Left colon (tissue), 2 donors: Measurements from ENCODE around the gene RPS6KA4. TPM values are rescaled to one million over a fixed set of nuclear protein-coding genes. Genes with fewer than 3 reads are reported as not detected.
"Not testable (repeated sequence)": the region's sequence is repeated elsewhere in the genome, so short reads cannot be mapped to it uniquely, and the experiment has no call there.

Source experiments
- ATAC-seq: fragments of 200-7000 bp; cut with Tn5 transposase; one replicate; pipeline ENCODE4 v1.9.1; 2020; ENCODE audit warnings: mild to moderate bottlenecking, moderate library complexity
- DNase-seq, 2 donors: peaks; one replicate each; pipeline ENCODE4 v3.0.0-alpha.2; 2020
- intact Hi-C, 2 donors: fragments of 100-400 bp; cut with DNase I in 1 of 2; cut with micrococcal nuclease in 1 of 2; formaldehyde crosslinking; loops; one replicate each; pipeline versions ENCODE4 v1.11.2 to v1.14.0; 2022; cut with DNase I, micrococcal nuclease
- microRNA-seq, 2 donors: library from miRNA; unstranded; fragments of <30 nt; microRNA quantifications; one replicate each; pipeline versions ENCODE4 v1.1.0 to v1.2.0, GENCODE V29; 2020
- total RNA-seq, 2 donors: library from RNA; stranded (reverse); fragmentation: NEBNext Ultra II Directional; extraction: Animal tissue kit (Norgen Biotek cat#: 25700); gene quantifications; one replicate each; pipeline ENCODE4 v1.2.1, GENCODE V29; 2021
- donor health status: DM: no; HTN: no; CAD: no.
- donor health status: DM: yes; HTN: yes; CAD: no.

The RPS6KA4 gene
- total RNA-seq, 2 donors from 2014 or later: 30.4 to 42.6 TPM

GRCh38 chr11:64401775-64402174 lies 42.8 kb downstream of the RPS6KA4 start:
- DNase-seq (no peak), ATAC-seq (no peak)
- intact Hi-C loops: no loop called here

GRCh38 chr11:64403106-64403505 lies 44.1 kb downstream of the RPS6KA4 start:
- intact Hi-C loops: no loop called here
- ATAC-seq: no peak
- DNase-seq: no peak

- DNase-seq (peak; percentile 28 to 30), ATAC-seq (no peak)
- intact Hi-C loops: no loop called here
Observed at GRCh38 chr11:64406221-64406946, 47.4 kb downstream of the RPS6KA4 start.

- ATAC-seq: no peak
- intact Hi-C loops: no loop called here
Observed at GRCh38 chr11:64407221-64407620, 48.3 kb downstream of the RPS6KA4 start.

GRCh38 chr11:64407630-64408029 lies 48.7 kb downstream of the RPS6KA4 start:
- ATAC-seq: no peak
- DNase-seq: no peak
- intact Hi-C loops: no loop called here

More at GRCh38 chr11:64407221-64407620, 48.3 kb downstream of the RPS6KA4 start:
- no peak for DNase-seq

- intact Hi-C loops: no loop called here
- DNase-seq (no peak), ATAC-seq (no peak)
Observed at GRCh38 chr11:64409278-64409677, 50.3 kb downstream of the RPS6KA4 start.

- peak; percentile 40 to 43 for DNase-seq
- intact Hi-C loops: no loop called here
- ATAC-seq: no peak
Observed at GRCh38 chr11:64409707-64410403, 50.9 kb downstream of the RPS6KA4 start.

GRCh38 chr11:64410404-64410734 lies 51.4 kb downstream of the RPS6KA4 start:
- ATAC-seq (no peak), DNase-seq (no peak)
- intact Hi-C loops: no loop called here

- intact Hi-C loops: no loop called here
- ATAC-seq (no peak), DNase-seq (no peak)
Observed at GRCh38 chr11:64413417-64413816, 54.5 kb downstream of the RPS6KA4 start.

GRCh38 chr11:64415286-64415685 lies 56.3 kb downstream of the RPS6KA4 start:
- ATAC-seq: no peak
- intact Hi-C loops: no loop called here
- no peak for DNase-seq

- intact Hi-C loops: no loop called here
- ATAC-seq (no peak), DNase-seq (no peak)
Observed at GRCh38 chr11:64415996-64416728, 57.2 kb downstream of the RPS6KA4 start.

GRCh38 chr11:64418233-64418632 lies 59.3 kb downstream of the RPS6KA4 start:
- DNase-seq, ATAC-seq, intact Hi-C loops: not testable (repeated sequence)

- DNase-seq (no peak), ATAC-seq (no peak)
- intact Hi-C loops: no loop called here
Observed at GRCh38 chr11:64419257-64419790, 60.4 kb downstream of the RPS6KA4 start.

- ATAC-seq: no peak
- intact Hi-C loops: no loop called here
- DNase-seq: no peak
Observed at GRCh38 chr11:64419818-64420485, 61.0 kb downstream of the RPS6KA4 start.

Small RNA genes within 50 kb of the gene (microRNA-seq; reads per million reads assigned to microRNA genes)
- gene MIR1237 (4.3 to 6.8 reads per million in 2 donors), gene MIR7155 (0 to 1.4 reads per million in 2 donors)

Other genes with a start within 250 kb of the RPS6KA4 start
- gene MACROD1, start 193.0 kb upstream of the RPS6KA4 start, total RNA-seq: 10 to 100 TPM; 31.6 to 47.0 TPM
- gene STIP1, start 173.0 kb upstream of the RPS6KA4 start, total RNA-seq: 10 to 100 TPM; 61.2 to 75.1 TPM
- 10 to 100 TPM; 16.1 to 21.7 TPM for gene FERMT3, start 152.4 kb upstream of the RPS6KA4 start, total RNA-seq
- gene TRPT1, start 133.0 kb upstream of the RPS6KA4 start, total RNA-seq: 10 to 100 TPM; 58.5 to 74.6 TPM
- 100 to 1,000 TPM; 116 to 154 TPM for gene NUDT22, start 132.9 kb upstream of the RPS6KA4 start, total RNA-seq
- gene DNAJC4, start 128.6 kb upstream of the RPS6KA4 start, total RNA-seq: 10 to 100 TPM; 54.8 to 60.6 TPM
- 10 to 100 TPM; 40.8 to 68.8 TPM for gene VEGFB, start 124.6 kb upstream of the RPS6KA4 start, total RNA-seq
- gene FKBP2, start 118.1 kb upstream of the RPS6KA4 start, total RNA-seq: 100 to 1,000 TPM in 1 of 2 donors, 10 to 100 TPM in 1; 78.5 to 104 TPM
- 100 to 1,000 TPM in 1 of 2 donors, 10 to 100 TPM in 1; 96.2 to 147 TPM for gene PPP1R14B, start 112.2 kb upstream of the RPS6KA4 start, total RNA-seq
- 10 to 100 TPM; 69.9 to 92.2 TPM for gene PLCB3, start 107.6 kb upstream of the RPS6KA4 start, total RNA-seq
- 10 to 100 TPM; 83.9 to 90.0 TPM for gene BAD, start 74.5 kb upstream of the RPS6KA4 start, total RNA-seq
- 10 to 100 TPM; 31.2 to 37.3 TPM for gene GPR137, start 73.3 kb upstream of the RPS6KA4 start, total RNA-seq
- not detected for gene KCNK4, start 67.9 kb upstream of the RPS6KA4 start, total RNA-seq
- gene CATSPERZ, start 58.8 kb upstream of the RPS6KA4 start, total RNA-seq: under 1 TPM; 0.43 to 0.98 TPM
- 100 to 1,000 TPM; 185 to 212 TPM for gene ESRRA, start 53.6 kb upstream of the RPS6KA4 start, total RNA-seq
- 10 to 100 TPM; 60.6 to 67.5 TPM for gene TRMT112, start 41.6 kb upstream of the RPS6KA4 start, total RNA-seq
- 100 to 1,000 TPM; 272 to 327 TPM for gene PRDX5, start 41.0 kb upstream of the RPS6KA4 start, total RNA-seq
- 10 to 100 TPM; 21.6 to 28.8 TPM for gene CCDC88B, start 19.0 kb upstream of the RPS6KA4 start, total RNA-seq
- gene SLC22A11, start 196.8 kb downstream of the RPS6KA4 start, total RNA-seq: under 1 TPM; 0.15 to 0.31 TPM
- gene SLC22A12, start 232.1 kb downstream of the RPS6KA4 start, total RNA-seq: not detected